Erythroblast (primary cell): Measurements from ENCODE around the gene HEBP2.

Source experiments
- GATA1 ChIP-seq: IDR thresholded peaks from 2 replicates; pipeline ENCODE4 v1.6.1; 2011; ENCODE audit warnings: low read depth, mild to moderate bottlenecking, control low read depth, low read length, moderate library complexity
- POLR2A ChIP-seq: IDR thresholded peaks from 2 replicates; pipeline ENCODE4 v1.6.1; 2011; ENCODE audit warnings: mild to moderate bottlenecking, low read length

DNA sequence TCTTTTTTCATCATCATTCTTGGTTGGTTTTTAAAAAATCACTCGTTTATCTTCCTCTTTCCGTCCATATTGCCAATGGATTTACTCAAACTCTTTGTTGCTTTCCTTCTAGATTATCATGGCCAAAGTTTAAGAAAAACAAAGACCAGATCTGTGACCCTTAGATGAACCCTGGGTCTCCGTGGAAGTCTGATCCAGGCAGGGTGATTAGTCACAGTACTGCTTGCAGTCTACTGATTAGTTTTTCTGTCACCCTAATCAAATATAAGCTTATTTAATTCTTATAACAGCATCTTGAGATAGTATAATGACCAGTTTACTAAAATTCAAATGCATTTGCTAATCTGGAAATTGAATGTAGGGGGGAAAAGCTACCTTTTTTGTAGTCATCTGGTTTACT, 32.3 kb upstream of the HEBP2 start:
- TF ChIP-seq POLR2A (no peak), GATA1 (no peak)
